ENCODE data around the gene MAN2A2. TPM values are rescaled to one million over a fixed set of nuclear protein-coding genes. Genes with fewer than 3 reads are reported as not detected.

Gene MAN2A2
- total and polyA plus RNA-seq, 9 of the 15 experiments (the other 6 are each of a cell fraction or from before 2014, with no cell fraction given), result 7.3 to 151 (median 43.4) TPM

DNA sequence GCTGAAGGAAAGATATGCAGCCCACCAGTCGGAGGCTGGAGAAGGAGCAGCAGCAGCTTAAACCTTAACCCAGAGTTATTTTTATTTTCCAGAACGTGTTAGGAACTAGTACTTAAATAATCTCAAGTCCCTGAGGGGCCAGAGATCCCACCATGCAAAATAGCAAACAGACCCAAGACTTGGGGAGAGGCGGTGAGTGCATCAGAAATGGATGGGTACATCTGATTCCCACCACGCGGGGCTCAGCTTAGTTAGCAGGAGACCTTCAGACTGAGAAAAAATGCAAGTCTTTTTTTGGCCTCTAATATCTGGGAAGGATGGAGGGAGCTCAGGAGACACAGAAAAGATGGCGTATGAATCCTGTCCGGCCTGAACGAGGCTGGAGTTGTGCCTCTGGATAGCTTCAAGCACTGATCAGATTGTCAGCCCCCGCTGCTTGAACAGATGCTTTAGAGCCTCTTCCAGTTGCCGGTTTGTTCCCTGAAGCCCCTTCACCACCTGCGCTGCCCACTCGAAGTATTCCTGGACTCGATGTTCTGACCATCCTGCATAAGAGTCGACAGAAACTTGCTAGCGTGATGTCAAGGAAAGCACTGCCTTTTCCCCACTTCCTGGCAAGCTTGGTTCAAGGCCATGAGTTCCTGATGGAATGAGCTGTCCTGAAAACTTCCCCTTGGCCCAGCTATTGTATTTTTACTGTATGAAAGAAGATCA is 27.9 kb downstream of the MAN2A2 start (continued):
- TF ChIP-seq, protein P1, sequence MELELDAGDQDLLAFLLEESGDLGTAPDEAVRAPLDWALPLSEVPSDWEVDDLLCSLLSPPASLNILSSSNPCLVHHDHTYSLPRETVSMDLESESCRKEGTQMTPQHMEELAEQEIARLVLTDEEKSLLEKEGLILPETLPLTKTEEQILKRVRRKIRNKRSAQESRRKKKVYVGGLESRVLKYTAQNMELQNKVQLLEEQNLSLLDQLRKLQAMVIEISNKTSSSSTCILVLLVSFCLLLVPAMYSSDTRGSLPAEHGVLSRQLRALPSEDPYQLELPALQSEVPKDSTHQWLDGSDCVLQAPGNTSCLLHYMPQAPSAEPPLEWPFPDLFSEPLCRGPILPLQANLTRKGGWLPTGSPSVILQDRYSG (tag; conservative IDR thresholded peaks at IDR 0.05; ENCODE audit: low read depth), result 0 out of 2 replicates have a peak, but pooled peaks have one; percentile 35
- TF ChIP-seq, protein P2, sequence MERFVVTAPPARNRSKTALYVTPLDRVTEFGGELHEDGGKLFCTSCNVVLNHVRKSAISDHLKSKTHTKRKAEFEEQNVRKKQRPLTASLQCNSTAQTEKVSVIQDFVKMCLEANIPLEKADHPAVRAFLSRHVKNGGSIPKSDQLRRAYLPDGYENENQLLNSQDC (CRISPR knock-in tag; IDR thresholded peaks at IDR 0.05), result no peak
- TF ChIP-seq ZNF175 (CRISPR knock-in tag; IDR thresholded peaks at IDR 0.05; ENCODE audit: low read depth), result 0 out of 2 replicates have a peak, but pooled peaks have one; percentile 18
- TF ChIP-seq, protein P3, sequence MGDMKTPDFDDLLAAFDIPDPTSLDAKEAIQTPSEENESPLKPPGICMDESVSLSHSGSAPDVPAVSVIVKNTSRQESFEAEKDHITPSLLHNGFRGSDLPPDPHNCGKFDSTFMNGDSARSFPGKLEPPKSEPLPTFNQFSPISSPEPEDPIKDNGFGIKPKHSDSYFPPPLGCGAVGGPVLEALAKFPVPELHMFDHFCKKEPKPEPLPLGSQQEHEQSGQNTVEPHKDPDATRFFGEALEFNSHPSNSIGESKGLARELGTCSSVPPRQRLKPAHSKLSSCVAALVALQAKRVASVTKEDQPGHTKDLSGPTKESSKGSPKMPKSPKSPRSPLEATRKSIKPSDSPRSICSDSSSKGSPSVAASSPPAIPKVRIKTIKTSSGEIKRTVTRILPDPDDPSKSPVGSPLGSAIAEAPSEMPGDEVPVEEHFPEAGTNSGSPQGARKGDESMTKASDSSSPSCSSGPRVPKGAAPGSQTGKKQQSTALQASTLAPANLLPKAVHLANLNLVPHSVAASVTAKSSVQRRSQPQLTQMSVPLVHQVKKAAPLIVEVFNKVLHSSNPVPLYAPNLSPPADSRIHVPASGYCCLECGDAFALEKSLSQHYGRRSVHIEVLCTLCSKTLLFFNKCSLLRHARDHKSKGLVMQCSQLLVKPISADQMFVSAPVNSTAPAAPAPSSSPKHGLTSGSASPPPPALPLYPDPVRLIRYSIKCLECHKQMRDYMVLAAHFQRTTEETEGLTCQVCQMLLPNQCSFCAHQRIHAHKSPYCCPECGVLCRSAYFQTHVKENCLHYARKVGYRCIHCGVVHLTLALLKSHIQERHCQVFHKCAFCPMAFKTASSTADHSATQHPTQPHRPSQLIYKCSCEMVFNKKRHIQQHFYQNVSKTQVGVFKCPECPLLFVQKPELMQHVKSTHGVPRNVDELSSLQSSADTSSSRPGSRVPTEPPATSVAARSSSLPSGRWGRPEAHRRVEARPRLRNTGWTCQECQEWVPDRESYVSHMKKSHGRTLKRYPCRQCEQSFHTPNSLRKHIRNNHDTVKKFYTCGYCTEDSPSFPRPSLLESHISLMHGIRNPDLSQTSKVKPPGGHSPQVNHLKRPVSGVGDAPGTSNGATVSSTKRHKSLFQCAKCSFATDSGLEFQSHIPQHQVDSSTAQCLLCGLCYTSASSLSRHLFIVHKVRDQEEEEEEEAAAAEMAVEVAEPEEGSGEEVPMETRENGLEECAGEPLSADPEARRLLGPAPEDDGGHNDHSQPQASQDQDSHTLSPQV (IDR thresholded peaks at IDR 0.05), result 0 out of 2 replicates have a peak, but pooled peaks have one; percentile 29
- peak; percentile 31 for TF ChIP-seq TAF1 (IDR thresholded peaks at IDR 0.05; ENCODE audit: control insufficient read depth, extremely low read depth, insufficient read depth, low read length, severe bottlenecking)
- peak; percentile 24 for TF ChIP-seq CHD1 (IDR thresholded peaks at IDR 0.05; ENCODE audit: low read length)
- TF ChIP-seq JUND (IDR thresholded peaks at IDR 0.05; ENCODE audit: borderline replicate concordance, low read depth, low read length), result no peak
- TF ChIP-seq JUND (tag; IDR thresholded peaks at IDR 0.05; ENCODE audit: borderline replicate concordance, low read depth, low read length), result no peak; the same call in 2 of the 3 replicates
- TF ChIP-seq ZNF444 (CRISPR knock-in tag; IDR thresholded peaks at IDR 0.05), result no peak
